ENCODE results near the gene RAVER1. TPM values are rescaled to one million over a fixed set of nuclear protein-coding genes. Genes with fewer than 3 reads are reported as not detected.

The RAVER1 gene
- total and polyA plus RNA-seq, 9 of the 15 experiments (the other 6 are each of a cell fraction or from before 2014, with no cell fraction given): 0.06 to 113 (median 7.0) TPM

GRCh38 chr19:10315335-10316214 lies 17.8 kb downstream of the RAVER1 start, which contains the start of gene FDX2 (continued):
- TF ChIP-seq REST (IDR thresholded peaks at IDR 0.05; ENCODE audit: borderline replicate concordance) (peak; percentile 87), REST (CRISPR knock-in tag; IDR thresholded peaks at IDR 0.05; ENCODE audit: low read depth) (no peak), RBBP5 (IDR thresholded peaks at IDR 0.05; ENCODE audit: borderline replicate concordance, insufficient read depth, low read length, poor library complexity, severe bottlenecking) (peak; percentile 86), SRF (CRISPR knock-in tag; IDR thresholded peaks at IDR 0.05) (no peak; a peak in 1 of 4 replicates), PPARD (CRISPR knock-in tag; IDR thresholded peaks at IDR 0.05) (no peak), ZNF780A (CRISPR knock-in tag; IDR thresholded peaks at IDR 0.05) (peak; percentile 80; the same call in 1 of the 2 replicates), ZC3H11A (IDR thresholded peaks at IDR 0.05; ENCODE audit: low read depth, low read length) (no peak), ATF3 (IDR thresholded peaks at IDR 0.05) (peak; percentile 66), ATF3 (CRISPR knock-in tag; conservative IDR thresholded peaks at IDR 0.05) (no peak), POLR3G (IDR thresholded peaks at IDR 0.05; ENCODE audit: extremely low read depth, insufficient read length, insufficient replicate concordance) (no peak), NFXL1 (CRISPR knock-in tag; IDR thresholded peaks at IDR 0.05) (no peak), ZNF583 (CRISPR knock-in tag; IDR thresholded peaks at IDR 0.05) (no peak), BMI1 (IDR thresholded peaks at IDR 0.05; ENCODE audit: low read length) (no peak), BRD4 (IDR thresholded peaks at IDR 0.05) (no peak)
- TF ChIP-seq, protein P1, sequence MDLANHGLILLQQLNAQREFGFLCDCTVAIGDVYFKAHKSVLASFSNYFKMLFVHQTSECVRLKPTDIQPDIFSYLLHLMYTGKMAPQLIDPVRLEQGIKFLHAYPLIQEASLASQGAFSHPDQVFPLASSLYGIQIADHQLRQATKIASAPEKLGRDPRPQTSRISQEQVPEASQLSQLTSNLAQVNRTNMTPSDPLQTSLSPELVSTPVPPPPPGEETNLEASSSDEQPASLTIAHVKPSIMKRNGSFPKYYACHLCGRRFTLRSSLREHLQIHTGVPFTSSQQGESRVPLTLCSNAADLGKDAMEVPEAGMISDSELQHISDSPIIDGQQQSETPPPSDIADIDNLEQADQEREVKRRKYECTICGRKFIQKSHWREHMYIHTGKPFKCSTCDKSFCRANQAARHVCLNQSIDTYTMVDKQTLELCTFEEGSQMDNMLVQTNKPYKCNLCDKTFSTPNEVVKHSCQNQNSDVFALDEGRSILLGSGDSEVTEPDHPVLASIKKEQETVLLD (IDR thresholded peaks at IDR 0.05): peak; percentile 79
- TF ChIP-seq, protein P2, sequence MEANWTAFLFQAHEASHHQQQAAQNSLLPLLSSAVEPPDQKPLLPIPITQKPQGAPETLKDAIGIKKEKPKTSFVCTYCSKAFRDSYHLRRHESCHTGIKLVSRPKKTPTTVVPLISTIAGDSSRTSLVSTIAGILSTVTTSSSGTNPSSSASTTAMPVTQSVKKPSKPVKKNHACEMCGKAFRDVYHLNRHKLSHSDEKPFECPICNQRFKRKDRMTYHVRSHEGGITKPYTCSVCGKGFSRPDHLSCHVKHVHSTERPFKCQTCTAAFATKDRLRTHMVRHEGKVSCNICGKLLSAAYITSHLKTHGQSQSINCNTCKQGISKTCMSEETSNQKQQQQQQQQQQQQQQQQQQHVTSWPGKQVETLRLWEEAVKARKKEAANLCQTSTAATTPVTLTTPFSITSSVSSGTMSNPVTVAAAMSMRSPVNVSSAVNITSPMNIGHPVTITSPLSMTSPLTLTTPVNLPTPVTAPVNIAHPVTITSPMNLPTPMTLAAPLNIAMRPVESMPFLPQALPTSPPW (CRISPR knock-in tag; IDR thresholded peaks at IDR 0.05): peak; percentile 39; the same call in 1 of the 2 replicates

Measured in K562 (cell line).